GM23248 (cell line): ENCODE measurements around the gene SLC36A2. TPM values are rescaled to one million over a fixed set of nuclear protein-coding genes. Genes with fewer than 3 reads are reported as not detected.

Experiments used
- DNase-seq: peaks from one replicate; pipeline ENCODE4 v3.0.0-alpha.2; 2015
- H2AFZ ChIP-seq: fragments of 200-600 bp; sonication (generic); 2 replicates; pipeline ENCODE4 v1.6.1; 2016; ENCODE audit warnings: antibody characterized with exemption
- H3F3A ChIP-seq: fragments of 200-600 bp; sonication (generic); 2 replicates; pipeline ENCODE4 v1.6.1; 2016; ENCODE audit warnings: mild to moderate bottlenecking, antibody characterized with exemption, mixed run types; ENCODE audit not compliant: insufficient read depth
- H3K27ac ChIP-seq: fragments of 200-600 bp; sonication (generic); 2 replicates; pipeline ENCODE4 v1.5.1; 2016; ENCODE audit warnings: mild to moderate bottlenecking
- H3K27me3 ChIP-seq: fragments of 200-600 bp; sonication (generic); replicated peaks from 2 replicates; pipeline ENCODE4 v1.6.1; 2016; ENCODE audit warnings: mild to moderate bottlenecking; ENCODE audit not compliant: insufficient read depth
- H3K36me3 ChIP-seq: fragments of 200-600 bp; sonication (generic); 2 replicates; pipeline ENCODE4 v1.6.1; 2016; ENCODE audit warnings: low read depth, mild to moderate bottlenecking
- H3K4me1 ChIP-seq: fragments of 200-600 bp; sonication (generic); 2 replicates; pipeline ENCODE4 v1.6.1; 2016; ENCODE audit warnings: mild to moderate bottlenecking; ENCODE audit not compliant: insufficient read depth
- H3K4me2 ChIP-seq: fragments of 200-600 bp; sonication (generic); one replicate; pipeline ENCODE4 v1.6.1; 2016; ENCODE audit warnings: mild to moderate bottlenecking; ENCODE audit not compliant: unreplicated experiment
- H3K4me3 ChIP-seq: fragments of 200-600 bp; sonication (generic); 2 replicates; pipeline ENCODE4 v1.5.1; 2016; ENCODE audit warnings: mild to moderate bottlenecking
- H3K79me2 ChIP-seq: fragments of 200-600 bp; sonication (generic); 2 replicates; pipeline ENCODE4 v1.6.1; 2016; ENCODE audit warnings: mild to moderate bottlenecking; ENCODE audit not compliant: insufficient read depth
- H3K9ac ChIP-seq: fragments of 200-600 bp; sonication (generic); 2 replicates; pipeline ENCODE4 v1.6.1; 2016; ENCODE audit warnings: mild to moderate bottlenecking
- H3K9me2 ChIP-seq: fragments of 200-600 bp; sonication (generic); 2 replicates; pipeline ENCODE4 v1.6.1; 2016; ENCODE audit warnings: mixed run types, mild to moderate bottlenecking, moderate library complexity; ENCODE audit not compliant: insufficient read depth
- H3K9me3 ChIP-seq: fragments of 200-600 bp; sonication (generic); one replicate; pipeline ENCODE4 v1.6.1; 2017; ENCODE audit warnings: low read depth
- H4K20me1 ChIP-seq: fragments of 200-600 bp; sonication (generic); 2 replicates; pipeline ENCODE4 v1.6.0; 2016; ENCODE audit not compliant: insufficient read depth
- EZH2 ChIP-seq: fragments of 200-600 bp; sonication (generic); IDR thresholded peaks from 2 replicates; pipeline ENCODE4 v1.6.1; 2018; ENCODE audit warnings: antibody characterized with exemption, mild to moderate bottlenecking; ENCODE audit not compliant: insufficient read depth, poor library complexity, severe bottlenecking
- EZH2phosphoT487 ChIP-seq: fragments of 200-600 bp; sonication (generic); IDR thresholded peaks from 2 replicates; pipeline ENCODE4 v1.6.1; 2018; ENCODE audit warnings: antibody characterized with exemption, moderate library complexity, mild to moderate bottlenecking, low read depth; ENCODE audit not compliant: insufficient read depth
- WGBS, 2 experiments: methylation state at CpG; one replicate each; pipeline ENCODE4 v1.1.6; 2015 to 2017; ENCODE audit warnings: low lambda C conversion rate in 2 of 2, low coverage in 1 of 2; ENCODE audit errors: missing lambda C conversion rate in 2 of 2; 5-methylcytosine and 5-hydroxymethylcytosine counted together
- in situ Hi-C: fragments of 300-500 bp; cut with MboI; formaldehyde crosslinking; loops from 2 replicates; pipeline ENCODE4 v1.15.0; 2020
- polyA plus RNA-seq: library from polyadenylated mRNA; unstranded; fragments of >200 nt; fragmentation: Nextera tagmentation; extraction: Ambion mirVana; gene quantifications from 2 replicates; pipeline ENCODE4 v1.2.1, GENCODE V29; 2016
- total RNA-seq: library from RNA; depleted of rRNA; stranded (reverse); fragments of >200 nt; shearing (Covaris generic); gene quantifications from 2 replicates; pipeline ENCODE4 v1.2.3, GENCODE V29; 2014

SLC36A2 gene
- total and polyA plus RNA-seq, 2 experiments from 2014 or later, result not detected

GRCh38 chr5:151344088-151344487 is 3.3 kb downstream of the SLC36A2 start:
- Histone ChIP-seq H2AFZ (no peak overlapping the region), H3K9me3 (no peaks in the 10 kb centered on the region), H3K4me1 (no peaks in the 10 kb centered on the region), H3K9me2 (no peaks in the 10 kb centered on the region), H3K36me3 (no peaks in the 10 kb centered on the region), H3K9ac (no peak overlapping the region), H3K79me2 (no peaks in the 10 kb centered on the region), H3K4me3 (no peak overlapping the region), H3K27me3 (peaks cover 5% of the 10 kb centered on the region), H3F3A (no peaks in the 10 kb centered on the region), H3K4me2 (no peak overlapping the region), H4K20me1 (no peaks in the 10 kb centered on the region), H3K27ac (no peak overlapping the region)
- DNase-seq, result no peak
- 74 to 77% methylated on average over 7 of the region's 7 CpGs for WGBS, 2 experiments
- in situ Hi-C loops, result no loop called here
- no peak for TF ChIP-seq EZH2phosphoT487
- no peak for TF ChIP-seq EZH2

GRCh38 chr5:151340004-151340403 is 7.4 kb downstream of the SLC36A2 start:
- Histone ChIP-seq H3K36me3 (no peaks in the 10 kb centered on the region), H3K79me2 (no peaks in the 10 kb centered on the region), H3K9me2 (no peaks in the 10 kb centered on the region), H2AFZ (no peak overlapping the region), H3K27me3 (peaks cover 6% of the 10 kb centered on the region; the same call in 1 of the 2 replicates), H3K9ac (no peak overlapping the region), H3K9me3 (no peaks in the 10 kb centered on the region), H3K4me2 (no peak overlapping the region), H3K4me3 (no peak overlapping the region), H4K20me1 (no peaks in the 10 kb centered on the region), H3K27ac (no peak overlapping the region), H3K4me1 (no peaks in the 10 kb centered on the region), H3F3A (no peaks in the 10 kb centered on the region)
- no peak for TF ChIP-seq EZH2
- TF ChIP-seq EZH2phosphoT487, result no peak
- in situ Hi-C loops, result no loop called here
- WGBS, 2 experiments, result 48 to 51% methylated on average over 2 to 3 of the region's 3 CpGs
- DNase-seq, result no peak

- H4K20me1 ChIP-seq, result no peaks in the 10 kb centered on the region
- H3K27me3 ChIP-seq, result peaks cover 6% of the 10 kb centered on the region; the same call in 1 of the 2 replicates
- H3K4me2 ChIP-seq, result no peak overlapping the region
- H3K36me3 ChIP-seq, result no peaks in the 10 kb centered on the region
- H2AFZ ChIP-seq, result no peak overlapping the region
- H3F3A ChIP-seq, result no peaks in the 10 kb centered on the region
- TF ChIP-seq EZH2 (no peak), EZH2phosphoT487 (no peak)
- no peaks in the 10 kb centered on the region for H3K4me1 ChIP-seq
- DNase-seq, result no peak
- H3K79me2 ChIP-seq, result no peaks in the 10 kb centered on the region
- H3K27ac ChIP-seq, result no peak overlapping the region
- H3K9ac ChIP-seq, result no peak overlapping the region
- in situ Hi-C loops, result no loop called here
- H3K4me3 ChIP-seq, result no peak overlapping the region
- WGBS, 2 experiments, result 37 to 46% methylated on average over 4 of the region's 4 CpGs
- no peaks in the 10 kb centered on the region for H3K9me2 ChIP-seq
- H3K9me3 ChIP-seq, result no peaks in the 10 kb centered on the region
Observed at GRCh38 chr5:151338734-151339133, 8.6 kb downstream of the SLC36A2 start.

- H3K79me2 ChIP-seq, result no peaks in the 10 kb centered on the region
- no peaks in the 10 kb centered on the region for H3K9me2 ChIP-seq
- no peak overlapping the region for H2AFZ ChIP-seq
- H4K20me1 ChIP-seq, result no peaks in the 10 kb centered on the region
- H3K27ac ChIP-seq, result no peak overlapping the region
- no peaks in the 10 kb centered on the region for H3K36me3 ChIP-seq
- 65 to 74% methylated on average over 2 of the region's 2 CpGs for WGBS, 2 experiments
- no peak overlapping the region for H3K9ac ChIP-seq
- H3K4me2 ChIP-seq, result no peak overlapping the region
- H3F3A ChIP-seq, result no peaks in the 10 kb centered on the region
- DNase-seq, result no peak
- peaks cover 15% of the 10 kb centered on the region for H3K27me3 ChIP-seq
- H3K4me1 ChIP-seq, result no peaks in the 10 kb centered on the region
- no peaks in the 10 kb centered on the region for H3K9me3 ChIP-seq
- in situ Hi-C loops, result no loop called here
- no peak for TF ChIP-seq EZH2phosphoT487
- TF ChIP-seq EZH2, result no peak
- no peak overlapping the region for H3K4me3 ChIP-seq
Observed at GRCh38 chr5:151332857-151333256, 14.5 kb downstream of the SLC36A2 start.

GRCh38 chr5:151328734-151329133 is 18.6 kb downstream of the SLC36A2 start:
- WGBS, 2 experiments, result 8% methylated on average over 4 of the region's 4 CpGs
- Histone ChIP-seq H3K4me1 (no peaks in the 10 kb centered on the region), H3K4me3 (no peak overlapping the region), H3K27ac (no peak overlapping the region), H3K79me2 (no peaks in the 10 kb centered on the region), H3K9ac (no peak overlapping the region), H3F3A (no peaks in the 10 kb centered on the region), H3K36me3 (no peaks in the 10 kb centered on the region), H3K4me2 (no peak overlapping the region), H4K20me1 (no peaks in the 10 kb centered on the region), H3K9me3 (no peaks in the 10 kb centered on the region), H2AFZ (no peak overlapping the region), H3K9me2 (no peaks in the 10 kb centered on the region), H3K27me3 (peaks cover 12% of the 10 kb centered on the region)
- in situ Hi-C loops, result no loop called here
- TF ChIP-seq EZH2phosphoT487, result no peak
- no peak for TF ChIP-seq EZH2
- DNase-seq, result no peak
